ENCODE results near the gene CAND2. TPM values are rescaled to one million over a fixed set of nuclear protein-coding genes. Genes with fewer than 3 reads are reported as not detected.

Gene CAND2
- total and polyA plus RNA-seq, 2 experiments from 2014 or later = 4.3 to 5.0 TPM

DNA sequence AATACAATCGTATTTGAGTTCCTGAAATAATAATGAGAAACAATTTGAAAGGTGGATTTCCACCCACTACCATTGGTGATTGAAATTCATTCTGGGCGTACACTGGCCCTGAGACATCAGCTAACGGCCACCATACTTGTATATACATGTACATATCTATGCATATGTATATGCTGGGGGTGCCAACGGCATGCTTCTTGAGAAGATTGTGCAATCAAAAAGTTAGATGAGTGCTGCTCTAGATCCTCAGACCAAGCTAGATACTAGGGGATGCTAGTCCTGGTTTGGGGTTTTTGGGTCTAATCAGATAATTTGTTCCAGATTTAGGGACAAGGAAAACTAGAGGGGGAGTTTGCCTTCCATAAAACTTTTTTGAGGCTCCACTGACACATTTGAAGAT, 40.3 kb upstream of the CAND2 start:
- no peaks in the 10 kb centered on the region for H3K36me3 ChIP-seq (replicated peaks; ENCODE audit: insufficient read depth, low read depth)
- no peak overlapping the region for H3K4me2 ChIP-seq
- TF ChIP-seq EZH2phosphoT487 (IDR thresholded peaks at IDR 0.05; ENCODE audit: low read depth, severe bottlenecking, unreplicated experiment) = no peak
- TF ChIP-seq, protein P1, sequence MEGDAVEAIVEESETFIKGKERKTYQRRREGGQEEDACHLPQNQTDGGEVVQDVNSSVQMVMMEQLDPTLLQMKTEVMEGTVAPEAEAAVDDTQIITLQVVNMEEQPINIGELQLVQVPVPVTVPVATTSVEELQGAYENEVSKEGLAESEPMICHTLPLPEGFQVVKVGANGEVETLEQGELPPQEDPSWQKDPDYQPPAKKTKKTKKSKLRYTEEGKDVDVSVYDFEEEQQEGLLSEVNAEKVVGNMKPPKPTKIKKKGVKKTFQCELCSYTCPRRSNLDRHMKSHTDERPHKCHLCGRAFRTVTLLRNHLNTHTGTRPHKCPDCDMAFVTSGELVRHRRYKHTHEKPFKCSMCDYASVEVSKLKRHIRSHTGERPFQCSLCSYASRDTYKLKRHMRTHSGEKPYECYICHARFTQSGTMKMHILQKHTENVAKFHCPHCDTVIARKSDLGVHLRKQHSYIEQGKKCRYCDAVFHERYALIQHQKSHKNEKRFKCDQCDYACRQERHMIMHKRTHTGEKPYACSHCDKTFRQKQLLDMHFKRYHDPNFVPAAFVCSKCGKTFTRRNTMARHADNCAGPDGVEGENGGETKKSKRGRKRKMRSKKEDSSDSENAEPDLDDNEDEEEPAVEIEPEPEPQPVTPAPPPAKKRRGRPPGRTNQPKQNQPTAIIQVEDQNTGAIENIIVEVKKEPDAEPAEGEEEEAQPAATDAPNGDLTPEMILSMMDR (IDR thresholded peaks at IDR 0.05; ENCODE audit: poor library complexity) = no peak
- TF ChIP-seq EZH2 (IDR thresholded peaks at IDR 0.05; ENCODE audit: borderline replicate concordance) = no peak
- no peaks in the 10 kb centered on the region for H3K27me3 ChIP-seq
- no peak overlapping the region for H3K4me3 ChIP-seq
- no peaks in the 10 kb centered on the region for H3K9me2 ChIP-seq (replicated peaks; ENCODE audit: insufficient read depth)
- H2AFZ ChIP-seq = no peak overlapping the region
- peaks cover 13% of the 10 kb centered on the region for H3K4me1 ChIP-seq (ENCODE audit: insufficient read depth)
- H4K20me1 ChIP-seq (ENCODE audit: insufficient read depth, poor library complexity, severe bottlenecking) = no peaks in the 10 kb centered on the region
- WGBS (ENCODE audit: low lambda C conversion rate, missing lambda C conversion rate) = 88% methylated on average over 4 of the region's 4 CpGs
- no peak for DNase-seq (ENCODE audit: low spot score)
- no peaks in the 10 kb centered on the region for H3K9me3 ChIP-seq (ENCODE audit: low read depth)
- no peaks in the 10 kb centered on the region for H3K79me2 ChIP-seq
- no peak overlapping the region for H3K27ac ChIP-seq

DNA sequence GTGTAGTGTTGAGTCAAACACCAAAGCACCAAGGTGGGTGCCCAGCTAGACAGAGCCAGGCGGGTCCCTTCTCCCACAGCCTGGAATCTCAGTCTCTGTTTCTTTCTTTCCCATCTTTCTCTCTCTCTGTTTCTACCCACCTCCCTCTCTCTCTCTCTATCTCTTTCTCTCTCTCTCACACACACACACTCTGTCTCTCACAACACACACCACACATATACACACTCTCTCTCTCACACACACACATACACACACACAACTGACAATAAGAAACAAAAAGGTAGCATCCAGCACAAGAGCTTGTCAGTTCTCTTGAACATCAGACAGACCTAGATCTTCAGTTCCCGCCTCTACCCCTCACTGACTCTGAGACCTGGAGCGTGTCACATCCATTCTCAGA, 39.8 kb upstream of the CAND2 start:
- H2AFZ ChIP-seq = no peak overlapping the region
- TF ChIP-seq EZH2phosphoT487 (IDR thresholded peaks at IDR 0.05; ENCODE audit: low read depth, severe bottlenecking, unreplicated experiment) (no peak), EZH2 (IDR thresholded peaks at IDR 0.05; ENCODE audit: borderline replicate concordance) (no peak)
- TF ChIP-seq, protein P1 (IDR thresholded peaks at IDR 0.05; ENCODE audit: poor library complexity) = no peak
- H3K9me2 ChIP-seq (replicated peaks; ENCODE audit: insufficient read depth) = no peaks in the 10 kb centered on the region
- H3K79me2 ChIP-seq = no peaks in the 10 kb centered on the region
- no peaks in the 10 kb centered on the region for H3K27me3 ChIP-seq
- H3K36me3 ChIP-seq (replicated peaks; ENCODE audit: insufficient read depth, low read depth) = no peaks in the 10 kb centered on the region
- no peak overlapping the region for H3K4me2 ChIP-seq
- no peaks in the 10 kb centered on the region for H4K20me1 ChIP-seq (ENCODE audit: insufficient read depth, poor library complexity, severe bottlenecking)
- no peak for DNase-seq (ENCODE audit: low spot score)
- no peaks in the 10 kb centered on the region for H3K9me3 ChIP-seq (ENCODE audit: low read depth)
- WGBS (ENCODE audit: low lambda C conversion rate, missing lambda C conversion rate) = 98% methylated on average over 3 of the region's 3 CpGs
- H3K4me3 ChIP-seq = no peak overlapping the region
- H3K27ac ChIP-seq = no peak overlapping the region
- peaks cover 13% of the 10 kb centered on the region for H3K4me1 ChIP-seq (ENCODE audit: insufficient read depth)

DNA sequence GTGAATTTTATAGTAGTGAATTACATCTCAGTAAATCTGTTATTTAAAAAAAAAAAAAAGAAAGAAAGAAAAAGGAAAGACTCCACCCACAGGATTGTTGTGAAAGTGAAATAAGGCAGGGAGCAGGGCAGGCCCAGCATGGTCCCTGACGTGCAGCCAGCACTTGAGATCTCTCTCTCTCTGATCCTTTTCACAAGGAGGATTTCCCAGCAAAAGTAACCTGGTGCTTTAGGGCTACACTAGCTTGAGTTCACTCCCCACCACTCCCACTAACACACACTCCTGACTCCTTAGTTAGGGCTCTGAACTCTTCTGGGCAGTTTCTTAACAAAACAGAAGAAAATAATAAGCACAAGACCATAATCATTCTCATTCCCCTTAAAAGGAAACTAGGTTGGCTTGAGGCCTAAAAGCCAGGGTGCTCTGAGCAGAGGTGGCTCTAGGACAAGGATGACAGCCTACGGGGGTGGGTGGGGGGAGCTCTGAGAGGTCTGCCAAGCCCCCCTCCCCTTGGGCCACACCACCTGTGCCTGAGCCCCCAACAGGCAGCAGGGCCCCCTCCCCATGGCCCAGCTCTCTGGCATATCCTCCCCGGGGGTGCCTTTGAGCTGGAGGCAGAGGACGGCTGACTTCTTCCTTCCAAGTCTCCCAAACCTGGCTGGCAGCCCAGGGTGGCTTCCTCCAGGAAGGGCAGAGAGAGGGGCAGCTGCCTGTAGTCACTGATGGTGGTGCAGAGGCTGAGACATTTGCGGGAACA, 38.3 kb upstream of the CAND2 start:
- TF ChIP-seq EZH2phosphoT487 (IDR thresholded peaks at IDR 0.05; ENCODE audit: low read depth, severe bottlenecking, unreplicated experiment) (no peak), EZH2 (IDR thresholded peaks at IDR 0.05; ENCODE audit: borderline replicate concordance) (no peak)
- TF ChIP-seq, protein P1 (IDR thresholded peaks at IDR 0.05; ENCODE audit: poor library complexity) = no peak
- peak overlapping the region; percentile 34 for H3K4me2 ChIP-seq
- H4K20me1 ChIP-seq (ENCODE audit: insufficient read depth, poor library complexity, severe bottlenecking) = no peaks in the 10 kb centered on the region
- H3K4me3 ChIP-seq = no peak overlapping the region
- H3K9me2 ChIP-seq (replicated peaks; ENCODE audit: insufficient read depth) = no peaks in the 10 kb centered on the region
- H3K4me1 ChIP-seq (ENCODE audit: insufficient read depth) = peaks cover 13% of the 10 kb centered on the region
- no peaks in the 10 kb centered on the region for H3K9me3 ChIP-seq (ENCODE audit: low read depth)
- H3K79me2 ChIP-seq = no peaks in the 10 kb centered on the region
- peak; percentile 56 for DNase-seq (ENCODE audit: low spot score)
- no peaks in the 10 kb centered on the region for H3K27me3 ChIP-seq
- peak overlapping the region; percentile 36 for H2AFZ ChIP-seq
- 78% methylated on average over 4 of the region's 5 CpGs for WGBS (ENCODE audit: low lambda C conversion rate, missing lambda C conversion rate)
- H3K36me3 ChIP-seq (replicated peaks; ENCODE audit: insufficient read depth, low read depth) = no peaks in the 10 kb centered on the region
- peak overlapping the region; percentile 77 for H3K27ac ChIP-seq

Data from hepatocyte (in vitro differentiated cells).